Measurements from ENCODE around the gene METRNL.
"Not testable (repeated sequence)": the region's sequence is repeated elsewhere in the genome, so short reads cannot be mapped to it uniquely, and the experiment has no call there.

METRNL gene

GRCh38 chr17:83079352-83079747 is at the start of gene METRNL:
METRNL (plus strand) TSS chr17:83079609; CDS start chr17:83079816, 207 bp downstream.
- no peak for DNase-seq

- no peak for DNase-seq
Observed at GRCh38 chr17:83030432-83030831, 49.0 kb upstream of the METRNL start.

GRCh38 chr17:83031321-83031945 is 48.0 kb upstream of the METRNL start:
- DNase-seq = no peak

GRCh38 chr17:83031946-83032451 is 47.4 kb upstream of the METRNL start:
- not testable (repeated sequence) for DNase-seq

GRCh38 chr17:83032781-83033180 is 46.6 kb upstream of the METRNL start:
- DNase-seq = no peak

- no peak for DNase-seq
Observed at GRCh38 chr17:83034525-83034924, 44.9 kb upstream of the METRNL start.

- DNase-seq = no peak
Observed at GRCh38 chr17:83035722-83036121, 43.7 kb upstream of the METRNL start.

- DNase-seq = no peak
Observed at GRCh38 chr17:83036193-83036592, 43.2 kb upstream of the METRNL start.

- DNase-seq = no peak
Observed at GRCh38 chr17:83036666-83037065, 42.7 kb upstream of the METRNL start.

GRCh38 chr17:83037084-83037873 is 42.1 kb upstream of the METRNL start:
- no peak for DNase-seq

GRCh38 chr17:83037874-83038165 is 41.6 kb upstream of the METRNL start:
- no peak for DNase-seq

- not testable (repeated sequence) for DNase-seq
Observed at GRCh38 chr17:83038983-83039382, 40.4 kb upstream of the METRNL start.

GRCh38 chr17:83041305-83041704 is 38.1 kb upstream of the METRNL start:
- DNase-seq = no peak

GRCh38 chr17:83042522-83043158 is 36.8 kb upstream of the METRNL start:
- DNase-seq = no peak

GRCh38 chr17:83044479-83044878 is 34.9 kb upstream of the METRNL start:
- DNase-seq = not testable (repeated sequence)

- DNase-seq = no peak
Observed at GRCh38 chr17:83046448-83047181, 32.8 kb upstream of the METRNL start.

GRCh38 chr17:83047182-83047478 is 32.3 kb upstream of the METRNL start:
- DNase-seq = no peak

- not testable (repeated sequence) for DNase-seq
Observed at GRCh38 chr17:83047818-83048475, 31.5 kb upstream of the METRNL start.

GRCh38 chr17:83050651-83051395 is 28.6 kb upstream of the METRNL start:
- no peak for DNase-seq

GRCh38 chr17:83051396-83052240 is 27.8 kb upstream of the METRNL start:
- DNase-seq = peak; percentile 79

GRCh38 chr17:83052241-83052564 is 27.2 kb upstream of the METRNL start:
- no peak for DNase-seq

Measured in NCI-H187 treated with DMSO at 0.1 percent for 48 hours (cell line).